ENCODE data around the gene PAX5. TPM values are rescaled to one million over a fixed set of nuclear protein-coding genes. Genes with fewer than 3 reads are reported as not detected.

PAX5 gene
- total and polyA plus RNA-seq, 9 donors: 0.02 to 0.28 (median 0.05) TPM; not detected in 6

DNA sequence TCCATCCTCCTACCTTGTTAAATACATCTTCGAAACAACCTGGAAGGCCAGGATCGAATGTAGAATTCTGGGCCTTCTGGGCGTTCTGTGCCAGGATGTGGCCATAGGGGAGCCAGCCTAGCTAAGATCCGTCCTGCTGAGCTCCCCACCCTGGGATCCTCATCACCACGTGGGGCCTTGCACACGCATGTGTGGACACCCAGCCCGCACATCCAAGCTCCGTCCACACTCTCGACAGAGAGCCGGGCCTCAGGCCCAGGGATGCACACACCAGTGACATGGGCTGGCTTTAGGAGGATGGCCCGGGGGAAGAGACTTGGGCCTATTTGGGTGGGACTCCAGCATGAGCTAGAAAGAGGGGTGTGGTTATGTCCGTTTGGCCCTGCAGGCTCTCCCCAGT, 154.0 kb downstream of the PAX5 start:
- 90 to 93% (median 90%) methylated on average over 12 of the region's 12 CpGs for WGBS, 3 donors
- H3K4me1 ChIP-seq (ENCODE audit: insufficient read depth): no peaks in the 10 kb centered on the region
- intact Hi-C loops (cut with DNase I): no loop called here

DNA sequence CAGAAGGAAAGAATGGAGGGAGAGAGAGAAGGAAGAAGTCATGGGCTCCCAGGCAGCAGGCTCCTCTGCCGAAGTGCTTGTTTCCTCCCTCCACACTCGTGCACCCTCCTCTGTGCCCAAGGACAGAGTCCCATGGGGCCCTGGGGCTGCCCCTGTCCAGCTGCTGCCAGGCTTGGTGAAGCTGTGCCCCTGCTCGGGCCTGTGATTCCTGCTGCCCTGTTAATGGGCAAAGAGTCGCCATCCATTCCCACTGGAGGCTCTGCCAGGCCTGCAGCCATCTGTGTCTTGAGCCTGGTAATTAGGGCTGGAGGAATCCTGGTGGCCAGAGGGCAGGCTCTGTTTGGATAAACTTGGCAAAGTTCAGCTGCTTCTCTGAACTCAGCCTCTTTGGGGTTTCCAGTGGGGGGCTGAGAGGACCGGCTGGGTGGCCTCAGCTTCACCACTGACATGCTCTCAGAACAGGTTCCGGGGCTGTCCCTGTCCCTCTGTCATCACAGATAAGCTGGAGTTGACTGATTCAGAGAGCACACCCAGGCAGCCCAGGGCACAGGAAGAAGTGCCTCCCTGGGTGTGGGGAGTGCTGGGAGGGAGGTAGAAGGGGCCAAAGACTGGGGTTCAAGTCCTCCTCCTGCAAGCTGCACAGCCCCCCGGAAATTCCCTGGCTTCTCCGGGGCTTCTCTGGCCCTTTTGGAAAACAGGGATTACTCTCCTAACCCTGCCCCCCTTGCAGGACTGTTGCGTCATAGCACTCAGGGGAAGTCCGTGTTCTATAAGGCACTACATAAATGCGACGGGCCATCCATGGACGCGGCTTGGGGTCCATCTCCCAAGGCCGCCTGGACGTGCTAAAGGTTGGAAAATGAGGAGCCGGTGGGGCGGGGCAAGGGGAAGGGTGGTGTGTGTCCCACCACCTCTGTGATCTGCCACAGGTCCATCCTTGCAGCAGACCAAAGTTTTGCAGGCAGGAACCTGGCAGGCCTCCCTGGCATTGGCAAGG, 154.8 kb downstream of the PAX5 start:
- Histone ChIP-seq H3K27me3 (no peaks in the 10 kb centered on the region), H3K27ac (no peak overlapping the region), H3K36me3 (no peaks in the 10 kb centered on the region), H3K9me3 (no peaks in the 10 kb centered on the region), H3K4me3 (no peak overlapping the region), H3K4me1 (ENCODE audit: insufficient read depth) (no peaks in the 10 kb centered on the region)
- intact Hi-C loops (cut with DNase I): no loop called here
- DNase-seq: no peak
- WGBS, 3 donors: 68 to 73% (median 70%) methylated on average over 18 of the region's 18 CpGs
- TF ChIP-seq POLR2A (IDR thresholded peaks at IDR 0.05) (no peak), EP300 (IDR thresholded peaks at IDR 0.05) (no peak)
- TF ChIP-seq, protein P1, sequence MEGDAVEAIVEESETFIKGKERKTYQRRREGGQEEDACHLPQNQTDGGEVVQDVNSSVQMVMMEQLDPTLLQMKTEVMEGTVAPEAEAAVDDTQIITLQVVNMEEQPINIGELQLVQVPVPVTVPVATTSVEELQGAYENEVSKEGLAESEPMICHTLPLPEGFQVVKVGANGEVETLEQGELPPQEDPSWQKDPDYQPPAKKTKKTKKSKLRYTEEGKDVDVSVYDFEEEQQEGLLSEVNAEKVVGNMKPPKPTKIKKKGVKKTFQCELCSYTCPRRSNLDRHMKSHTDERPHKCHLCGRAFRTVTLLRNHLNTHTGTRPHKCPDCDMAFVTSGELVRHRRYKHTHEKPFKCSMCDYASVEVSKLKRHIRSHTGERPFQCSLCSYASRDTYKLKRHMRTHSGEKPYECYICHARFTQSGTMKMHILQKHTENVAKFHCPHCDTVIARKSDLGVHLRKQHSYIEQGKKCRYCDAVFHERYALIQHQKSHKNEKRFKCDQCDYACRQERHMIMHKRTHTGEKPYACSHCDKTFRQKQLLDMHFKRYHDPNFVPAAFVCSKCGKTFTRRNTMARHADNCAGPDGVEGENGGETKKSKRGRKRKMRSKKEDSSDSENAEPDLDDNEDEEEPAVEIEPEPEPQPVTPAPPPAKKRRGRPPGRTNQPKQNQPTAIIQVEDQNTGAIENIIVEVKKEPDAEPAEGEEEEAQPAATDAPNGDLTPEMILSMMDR (IDR thresholded peaks at IDR 0.05): no peak

More for the DNA sequence above, 154.0 kb downstream of the PAX5 start:
- DNase-seq: no peak
- H3K36me3 ChIP-seq: no peaks in the 10 kb centered on the region
- TF ChIP-seq POLR2A (IDR thresholded peaks at IDR 0.05): no peak
- TF ChIP-seq, protein P1 (IDR thresholded peaks at IDR 0.05): no peak
- no peak for TF ChIP-seq EP300 (IDR thresholded peaks at IDR 0.05)
- H3K4me3 ChIP-seq: no peak overlapping the region
- H3K27ac ChIP-seq: no peak overlapping the region
- H3K27me3 ChIP-seq: no peaks in the 10 kb centered on the region
- no peaks in the 10 kb centered on the region for H3K9me3 ChIP-seq

DNA sequence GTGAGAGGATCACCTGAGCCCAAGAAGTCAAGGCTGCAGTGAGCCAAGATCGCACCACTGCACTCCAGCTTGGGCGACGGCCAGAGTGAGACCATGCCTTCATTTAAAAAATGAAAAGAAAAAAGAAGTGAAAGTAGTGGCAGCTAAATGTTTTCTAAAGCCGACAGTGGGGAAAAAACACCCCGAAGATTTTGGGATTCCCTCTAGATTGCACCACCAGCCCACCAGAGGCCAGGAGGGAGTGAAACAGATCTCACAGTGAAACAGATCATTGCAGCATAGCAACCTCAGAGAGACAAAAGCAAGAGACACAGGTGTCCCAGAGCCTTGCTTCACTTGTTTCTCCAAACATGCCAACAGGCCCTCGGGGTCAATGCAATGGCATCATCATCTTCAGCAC, 156.8 kb downstream of the PAX5 start:
- Histone ChIP-seq H3K27ac (no peak overlapping the region), H3K4me1 (ENCODE audit: insufficient read depth) (no peaks in the 10 kb centered on the region), H3K27me3 (no peaks in the 10 kb centered on the region), H3K9me3 (no peaks in the 10 kb centered on the region), H3K4me3 (no peak overlapping the region), H3K36me3 (no peaks in the 10 kb centered on the region)
- intact Hi-C loops (cut with DNase I): no loop called here
- TF ChIP-seq POLR2A (IDR thresholded peaks at IDR 0.05) (no peak), EP300 (IDR thresholded peaks at IDR 0.05) (no peak)
- TF ChIP-seq, protein P1 (IDR thresholded peaks at IDR 0.05): no peak
- DNase-seq: no peak
- 82 to 88% (median 85%) methylated on average over 6 of the region's 6 CpGs for WGBS, 3 donors

DNA sequence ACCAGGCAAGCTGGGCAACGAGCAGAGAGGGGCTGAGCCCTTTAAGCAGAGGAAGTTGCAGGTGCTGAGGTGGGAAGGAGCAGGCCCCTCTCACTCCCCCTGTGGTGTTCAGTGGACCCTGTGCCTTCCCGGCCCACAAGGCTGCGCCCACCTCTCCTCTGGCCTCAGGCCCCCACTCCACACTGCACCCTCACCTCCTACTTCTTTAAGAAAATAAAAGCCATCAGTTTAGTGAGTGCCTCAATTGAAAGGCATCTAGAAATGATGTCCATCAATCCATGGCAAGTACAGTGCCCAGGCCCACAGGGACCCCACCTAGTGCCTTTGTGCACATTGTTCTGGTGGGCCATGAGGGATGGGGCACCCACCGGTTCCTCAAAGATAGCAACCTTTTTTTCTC, 158.0 kb downstream of the PAX5 start:
- H3K4me3 ChIP-seq: no peak overlapping the region
- no peak overlapping the region for H3K27ac ChIP-seq
- H3K4me1 ChIP-seq (ENCODE audit: insufficient read depth): no peaks in the 10 kb centered on the region
- TF ChIP-seq EP300 (IDR thresholded peaks at IDR 0.05): no peak
- TF ChIP-seq, protein P1 (IDR thresholded peaks at IDR 0.05): no peak
- TF ChIP-seq POLR2A (IDR thresholded peaks at IDR 0.05): no peak
- no peaks in the 10 kb centered on the region for H3K36me3 ChIP-seq
- no peak for DNase-seq
- no peaks in the 10 kb centered on the region for H3K27me3 ChIP-seq
- no peaks in the 10 kb centered on the region for H3K9me3 ChIP-seq
- intact Hi-C loops (cut with DNase I): no loop called here
- WGBS, 3 donors: 81 to 92% (median 84%) methylated on average over 4 of the region's 4 CpGs

All from ovary (tissue), 9 donors.